Activated CD4-positive, alpha-beta T cell treated with anti-CD3 and anti-CD28 coated beads, Interleukin-2, amount 50 U/mL, for 16 hours (primary cell): ENCODE data around the gene SMYD3.

Source experiments
- DNase-seq: peaks from one replicate; pipeline ENCODE4 v3.0.0-alpha.2; 2020

The SMYD3 gene

GRCh38 chr1:246203180-246203579 is 303.9 kb downstream of the SMYD3 start:
- no peak for DNase-seq

GRCh38 chr1:246200738-246201137 is 306.3 kb downstream of the SMYD3 start:
- DNase-seq: no peak

- no peak for DNase-seq
These were observed 306.9 kb downstream of the SMYD3 start for GRCh38 chr1:246200225-246200624.

- no peak for DNase-seq
These were observed 307.9 kb downstream of the SMYD3 start for GRCh38 chr1:246199086-246199645.

DNA sequence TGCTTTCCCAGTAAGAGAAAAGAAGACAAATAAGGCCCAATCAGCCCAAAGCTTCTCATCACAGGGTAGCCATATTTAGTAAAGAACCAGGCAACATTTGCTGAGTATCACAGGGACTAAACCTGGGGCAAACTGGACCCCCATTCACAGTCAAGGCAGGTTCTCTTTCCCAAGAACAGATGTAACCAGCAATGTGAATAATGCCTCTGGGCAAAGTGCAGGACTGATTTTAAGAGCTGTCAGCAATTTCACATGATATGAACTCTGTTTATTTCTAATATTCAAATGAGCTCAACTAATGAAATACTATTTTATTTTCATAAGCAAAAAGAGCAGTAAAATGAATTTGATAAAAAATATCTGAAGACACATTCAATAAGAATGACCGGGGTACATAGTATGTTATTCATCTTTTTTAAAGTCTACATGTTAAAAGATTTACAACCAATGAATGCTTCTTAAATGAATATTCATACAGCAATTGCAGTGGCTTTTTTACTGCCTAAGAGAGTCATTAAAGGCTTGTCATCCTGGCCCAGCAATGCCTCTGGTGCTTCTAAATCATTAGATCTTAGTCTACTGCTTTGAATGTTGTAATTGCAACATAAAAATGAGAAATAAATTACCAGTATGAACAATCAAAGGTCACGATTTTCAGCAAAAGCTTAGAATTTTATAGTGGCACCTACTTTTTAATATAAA is 308.8 kb downstream of the SMYD3 start:
- DNase-seq: no peak

GRCh38 chr1:246197076-246197475 is 310.0 kb downstream of the SMYD3 start:
- no peak for DNase-seq

- DNase-seq: no peak
These were observed 311.8 kb downstream of the SMYD3 start for GRCh38 chr1:246195296-246195695.

GRCh38 chr1:246193537-246193936 is 313.5 kb downstream of the SMYD3 start:
- DNase-seq: no peak

DNA sequence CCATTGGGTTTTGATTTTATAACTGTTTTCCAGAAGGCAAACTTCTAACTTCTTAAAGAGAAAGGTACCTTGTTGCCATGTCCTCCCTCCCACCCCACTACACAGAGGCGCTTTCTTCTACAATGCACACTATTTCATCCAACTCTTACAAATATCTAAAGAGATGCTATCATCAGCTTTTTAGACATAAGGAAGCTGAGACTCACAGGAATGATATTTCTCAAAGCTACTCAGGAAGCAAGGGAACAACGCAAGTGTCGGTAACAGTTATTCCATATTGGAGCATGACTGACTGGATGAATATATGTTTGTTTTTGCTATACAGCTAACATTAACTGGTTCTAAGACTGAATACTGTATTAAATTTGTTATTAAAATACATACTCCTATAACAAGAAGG is 318.0 kb downstream of the SMYD3 start:
- no peak for DNase-seq

- DNase-seq: no peak
These were observed 319.2 kb downstream of the SMYD3 start for GRCh38 chr1:246187834-246188372.

DNA sequence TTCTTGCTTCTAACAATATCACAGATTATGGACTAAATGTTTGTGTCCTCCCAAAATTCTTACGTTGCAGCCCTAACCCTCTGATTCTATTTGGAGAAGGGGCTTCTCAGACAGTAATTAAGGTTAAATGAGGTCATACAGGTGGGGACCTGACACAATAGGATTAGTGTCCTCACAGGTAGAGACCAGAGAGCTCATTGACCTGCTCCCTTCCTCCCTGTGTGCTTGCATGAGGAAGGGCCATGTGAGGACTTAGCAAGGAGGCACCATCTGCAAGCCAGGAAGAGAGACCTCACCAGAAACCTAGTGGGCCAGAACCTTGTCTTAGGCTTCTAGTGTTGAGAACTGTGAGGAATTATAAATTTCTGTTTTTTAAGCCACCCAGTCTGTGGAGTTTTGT is 322.6 kb downstream of the SMYD3 start:
- no peak for DNase-seq

GRCh38 chr1:246182149-246182851 is 324.8 kb downstream of the SMYD3 start:
- DNase-seq: no peak

DNA sequence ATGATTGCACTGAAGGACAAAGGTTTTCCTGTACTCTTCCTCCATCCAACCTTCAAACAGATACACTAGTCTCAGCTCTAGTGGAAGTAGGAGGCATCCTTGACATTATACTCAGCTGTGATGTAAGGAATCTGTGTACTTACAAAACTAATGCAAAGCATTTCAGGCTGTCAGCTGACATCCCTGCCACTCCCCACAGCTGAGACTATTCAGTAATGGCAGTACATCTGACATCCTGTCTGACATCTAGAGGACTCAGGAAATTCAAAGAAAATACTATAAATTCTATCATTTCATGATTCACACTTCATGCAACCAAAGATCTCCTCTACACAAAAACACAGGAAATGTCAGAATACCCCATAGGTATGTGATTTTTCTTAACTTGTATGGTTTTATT is 325.8 kb downstream of the SMYD3 start:
- DNase-seq: no peak

DNA sequence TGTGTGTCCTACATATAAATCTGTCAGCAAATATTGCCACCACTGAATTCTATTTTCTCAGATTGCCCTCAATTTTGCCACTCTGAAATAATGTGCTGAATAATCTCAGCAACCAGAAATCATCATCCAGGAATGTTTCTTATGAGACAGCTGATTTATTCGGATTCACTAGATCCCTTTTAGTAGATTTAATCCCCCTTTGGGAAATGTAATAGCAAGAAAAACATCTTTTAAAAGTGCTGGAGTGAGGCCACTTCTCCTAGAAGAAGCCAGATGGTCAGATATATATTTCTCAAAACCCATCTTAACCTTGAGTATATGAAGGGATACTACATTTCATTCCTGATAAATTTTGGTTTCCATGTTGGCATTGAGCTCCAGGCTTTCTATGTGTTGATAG is 327.7 kb downstream of the SMYD3 start:
- DNase-seq: no peak

DNA sequence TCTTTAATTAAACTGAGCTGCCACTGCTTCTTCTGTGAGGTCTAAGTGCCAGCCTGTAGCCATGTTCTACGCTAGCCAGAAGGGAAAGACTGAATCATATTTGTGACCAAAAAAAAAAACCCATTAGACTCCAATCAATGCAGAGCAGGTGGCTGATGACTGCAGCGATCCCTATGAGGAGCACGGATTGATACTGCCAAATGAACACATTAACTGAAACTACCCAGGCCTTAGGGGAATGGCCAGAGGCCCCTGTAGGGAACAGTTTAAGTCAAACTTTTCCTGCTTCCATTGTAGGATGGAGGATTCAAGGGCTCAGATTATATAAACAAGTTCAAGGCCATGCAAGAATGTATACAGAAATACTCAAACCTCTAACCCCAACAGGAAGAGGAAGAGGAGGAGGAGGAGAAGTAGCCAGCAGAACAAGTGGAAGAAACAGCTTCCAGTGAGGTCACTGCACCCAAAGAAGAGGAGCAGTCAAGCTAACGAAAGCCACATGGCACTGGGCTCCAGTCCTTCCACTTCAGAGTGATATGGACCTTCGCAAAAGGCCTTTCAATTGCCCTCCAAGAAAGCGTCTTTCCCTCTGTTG is 328.3 kb downstream of the SMYD3 start:
- DNase-seq: no peak

GRCh38 chr1:246176126-246177024 is 330.7 kb downstream of the SMYD3 start:
- DNase-seq: no peak

DNA sequence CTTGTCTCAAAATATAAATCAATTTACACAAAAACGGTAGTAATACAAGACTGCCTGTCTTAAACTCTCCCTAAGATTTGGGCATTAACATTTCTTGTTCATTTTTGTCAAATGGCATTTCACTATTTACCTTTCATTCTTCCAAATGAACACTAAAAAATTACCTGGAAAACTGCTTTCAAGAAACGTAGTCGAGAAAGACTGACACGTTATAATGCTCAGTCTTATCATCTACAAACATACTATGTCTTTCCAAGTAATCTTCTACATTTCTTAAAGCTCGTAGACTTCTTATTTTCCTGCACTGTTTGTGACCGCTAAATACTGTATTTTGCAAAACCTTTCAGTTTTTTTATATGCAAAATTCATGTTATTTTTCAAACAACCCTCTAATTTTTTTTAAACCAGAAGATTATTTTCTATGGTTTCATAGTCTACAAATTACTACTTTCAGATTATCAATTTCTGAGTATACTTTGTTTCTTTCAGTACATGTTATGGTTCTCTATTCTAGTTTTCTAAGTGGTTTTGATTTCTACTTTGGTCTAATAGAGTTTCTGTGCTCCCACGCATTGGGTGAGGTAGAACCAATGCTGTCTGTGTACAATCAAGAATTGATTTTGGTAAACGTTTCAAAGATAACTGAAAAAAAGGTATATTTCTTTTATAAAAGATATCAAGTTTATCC is 336.4 kb downstream of the SMYD3 start:
- DNase-seq: no peak

GRCh38 chr1:246169486-246169885 is 337.6 kb downstream of the SMYD3 start:
- no peak for DNase-seq

GRCh38 chr1:246169019-246169418 is 338.1 kb downstream of the SMYD3 start:
- no peak for DNase-seq

- DNase-seq: no peak
These were observed 340.2 kb downstream of the SMYD3 start for GRCh38 chr1:246166841-246167240.

DNA sequence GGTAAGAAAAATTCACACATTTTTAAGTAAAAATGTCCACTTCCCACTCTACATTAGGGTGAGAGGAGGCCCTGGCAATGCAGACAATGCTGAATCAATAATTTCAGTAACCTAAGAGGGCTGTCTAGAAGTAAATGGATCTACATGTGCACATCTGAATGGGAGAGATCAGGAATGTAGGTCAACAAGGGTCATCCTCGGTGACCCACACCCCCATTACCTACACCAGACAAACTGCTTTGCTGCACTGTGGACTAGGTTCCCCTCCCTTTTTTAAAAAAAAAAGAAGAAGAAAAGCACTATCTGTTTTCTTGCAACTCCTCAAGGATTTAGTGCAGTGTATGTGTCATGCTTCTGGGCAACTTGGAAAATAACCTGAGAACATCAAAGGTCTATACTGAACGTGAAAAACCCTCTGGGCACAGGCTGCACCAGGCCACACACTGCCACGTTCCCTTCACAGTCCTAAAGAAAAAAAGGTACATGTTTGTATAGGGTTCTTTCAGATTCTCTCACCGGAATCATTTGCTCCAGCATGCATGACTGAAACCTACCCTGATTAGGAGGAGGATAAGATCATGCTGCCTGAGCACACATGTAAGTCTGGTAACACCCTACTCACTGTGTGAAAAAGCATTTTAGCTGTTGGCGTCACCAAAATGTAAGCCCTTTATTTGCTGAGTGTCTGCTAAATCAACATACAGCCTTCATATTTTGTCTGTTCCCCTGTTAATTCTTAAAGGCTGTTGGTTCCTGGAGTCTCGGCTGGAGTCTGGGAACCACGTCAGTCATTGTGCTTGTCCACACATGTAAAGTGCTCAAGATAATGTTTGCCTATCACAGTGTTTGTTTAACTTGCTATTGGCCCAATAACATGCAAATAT is 341.0 kb downstream of the SMYD3 start:
- no peak for DNase-seq
